IMR-90 (cell line): ENCODE measurements around the gene OR6S1. TPM values are rescaled to one million over a fixed set of nuclear protein-coding genes. Genes with fewer than 3 reads are reported as not detected.

Experiments used
- ATAC-seq: fragments of 200-7000 bp; cut with Tn5 transposase; 2 replicates; pipeline ENCODE4 v1.9.1; 2020; ENCODE audit warnings: low read depth, mild to moderate bottlenecking, moderate library complexity
- BruUV-seq: library from RNA; stranded (reverse); fragments of 400-500 nt; replicated peaks from 2 replicates; lab custom pipeline; 2021; lab: Mats Ljungman, UMichigan
- CTCF ChIA-PET: fragments of 300-600 bp; formaldehyde crosslinking; extraction: SDS; loops from one replicate; lab custom pipeline; 2021; ENCODE audit warnings: antibody characterized with exemption; lab: Yijun Ruan, JAX
- POLR2A ChIA-PET: fragments of 300-600 bp; sonication (Branson Sonifier 250); formaldehyde crosslinking; loops from one replicate; lab custom pipeline; 2022; ENCODE audit warnings: antibody characterized with exemption; ENCODE audit not compliant: unreplicated experiment; lab: Charles Lee
- DNase-seq: peaks from one replicate; pipeline ENCODE4 v3.0.0; 2013
- H2AFZ ChIP-seq: replicated peaks from 2 replicates; pipeline ENCODE3; 2013; ENCODE audit warnings: low read length, mild to moderate bottlenecking; ENCODE audit not compliant: poor library complexity
- H2AK5ac ChIP-seq: 2 replicates; pipeline ENCODE4 v1.6.1; 2013; ENCODE audit warnings: low read depth, low read length, inconsistent platforms
- H2AK9ac ChIP-seq: replicated peaks from 2 replicates; pipeline ENCODE3; 2013; ENCODE audit warnings: mild to moderate bottlenecking, low read depth, low read length, moderate library complexity; ENCODE audit not compliant: poor library complexity
- H2BK120ac ChIP-seq: 2 replicates; pipeline ENCODE4 v1.6.1; 2013; ENCODE audit warnings: low read depth, low read length, inconsistent platforms
- H2BK15ac ChIP-seq: 3 replicates; pipeline ENCODE4 v1.6.1; 2013; ENCODE audit warnings: low read depth, low read length, inconsistent platforms
- H2BK20ac ChIP-seq: 2 replicates; pipeline ENCODE4 v1.6.1; 2013; ENCODE audit warnings: low read depth, mild to moderate bottlenecking, inconsistent platforms, low read length, moderate library complexity
- H2BK5ac ChIP-seq: 2 replicates; pipeline ENCODE4 v1.6.1; 2013; ENCODE audit warnings: mild to moderate bottlenecking, low read depth, low read length, inconsistent platforms; ENCODE audit not compliant: poor library complexity, severe bottlenecking
- H3K14ac ChIP-seq: replicated peaks from 2 replicates; pipeline ENCODE4 v1.6.1; 2013; ENCODE audit warnings: low read depth, low read length, inconsistent platforms
- H3K18ac ChIP-seq: 2 replicates; pipeline ENCODE4 v1.6.1; 2013; ENCODE audit warnings: low read depth, low read length, control low read depth
- H3K23ac ChIP-seq: 2 replicates; pipeline ENCODE4 v1.6.1; 2013; ENCODE audit warnings: low read depth, low read length, inconsistent platforms
- H3K27ac ChIP-seq: 2 replicates; pipeline ENCODE4 v1.5.1; 2013; ENCODE audit warnings: mild to moderate bottlenecking, control low read depth, low read length; ENCODE audit not compliant: insufficient read depth
- H3K27me3 ChIP-seq: 2 replicates; pipeline ENCODE4 v1.6.1; 2013; ENCODE audit warnings: low read length; ENCODE audit not compliant: control insufficient read depth, insufficient read depth
- H3K36me3 ChIP-seq: 2 replicates; pipeline ENCODE4 v1.6.1; 2013; ENCODE audit warnings: low read length, mixed read lengths; ENCODE audit not compliant: control insufficient read depth, insufficient read depth
- H3K4ac ChIP-seq: 2 replicates; pipeline ENCODE4 v1.6.1; 2013; ENCODE audit warnings: low read depth, low read length, inconsistent platforms
- H3K4me1 ChIP-seq: 2 replicates; pipeline ENCODE4 v1.6.1; 2013; ENCODE audit warnings: low read length, mixed read lengths; ENCODE audit not compliant: control insufficient read depth, insufficient read depth
- H3K4me2 ChIP-seq: 2 replicates; pipeline ENCODE4 v1.6.1; 2013; ENCODE audit warnings: low read depth, mild to moderate bottlenecking, control low read depth, low read length, moderate library complexity
- H3K4me3 ChIP-seq: 2 replicates; pipeline ENCODE4 v1.5.1; 2013; ENCODE audit warnings: low read depth, mild to moderate bottlenecking, control low read depth, low read length, moderate library complexity; ENCODE audit not compliant: insufficient read depth
- H3K56ac ChIP-seq: 2 replicates; pipeline ENCODE4 v1.6.1; 2013; ENCODE audit warnings: low read length, inconsistent platforms; ENCODE audit not compliant: insufficient read depth; ENCODE audit errors: extremely low read depth
- H3K79me1 ChIP-seq, 2 experiments: 2 replicates each; pipeline ENCODE4 v1.6.1; 2013; ENCODE audit warnings: low read length in 2 of 2, inconsistent platforms in 1 of 2, low read depth in 1 of 2
- H3K9ac ChIP-seq: 2 replicates; pipeline ENCODE4 v1.6.1; 2013; ENCODE audit warnings: low read depth, low read length, control low read depth
- H3K9me1 ChIP-seq: 2 replicates; pipeline ENCODE4 v1.6.1; 2013; ENCODE audit warnings: low read length, inconsistent platforms; ENCODE audit not compliant: insufficient read depth
- H3K9me3 ChIP-seq: 2 replicates; pipeline ENCODE4 v1.6.1; 2013; ENCODE audit warnings: low read length; ENCODE audit not compliant: control insufficient read depth, insufficient read depth
- H4K20me1 ChIP-seq: 2 replicates; pipeline ENCODE4 v1.6.1; 2013; ENCODE audit warnings: low read length, inconsistent platforms; ENCODE audit not compliant: insufficient read depth
- H4K5ac ChIP-seq: 2 replicates; pipeline ENCODE4 v1.6.1; 2013; ENCODE audit warnings: mild to moderate bottlenecking, low read depth, low read length, control low read depth
- H4K8ac ChIP-seq, 2 experiments: 2 replicates each; pipeline ENCODE4 v1.6.1; 2013; ENCODE audit warnings: low read depth in 2 of 2, low read length in 2 of 2, control low read depth in 1 of 2, inconsistent platforms in 1 of 2
- H4K91ac ChIP-seq: 2 replicates; pipeline ENCODE4 v1.6.1; 2013; ENCODE audit warnings: low read depth, low read length, inconsistent platforms; ENCODE audit not compliant: insufficient read depth
- BHLHE40 ChIP-seq: fragments of 150-350 bp; IDR thresholded peaks from 2 replicates; pipeline ENCODE4 v1.6.1; 2016; ENCODE audit warnings: mild to moderate bottlenecking, low read depth, low read length
- CEBPB ChIP-seq: IDR thresholded peaks from 2 replicates; pipeline ENCODE4 v1.6.1; 2012; ENCODE audit warnings: low read depth, low read length, improper control_type of control experiment
- FOS ChIP-seq: fragments of 150-350 bp; IDR thresholded peaks from 2 replicates; pipeline ENCODE4 v1.6.1; 2016; ENCODE audit warnings: low read depth, low read length
- MAFK ChIP-seq: IDR thresholded peaks from 2 replicates; pipeline ENCODE4 v1.6.1; 2012; ENCODE audit warnings: low read depth, low read length, improper control_type of control experiment
- MAZ ChIP-seq: IDR thresholded peaks from 2 replicates; pipeline ENCODE4 v1.6.1; 2012; ENCODE audit warnings: low read depth, mild to moderate bottlenecking, low read length, improper control_type of control experiment, moderate library complexity, borderline replicate concordance
- NFE2L2 ChIP-seq: fragments of 150-350 bp; IDR thresholded peaks from 2 replicates; pipeline ENCODE4 v1.6.1; 2016; ENCODE audit warnings: low read depth, mild to moderate bottlenecking, low read length
- RCOR1 ChIP-seq: IDR thresholded peaks from 2 replicates; pipeline ENCODE4 v1.6.1; 2012; ENCODE audit warnings: mild to moderate bottlenecking, low read length, improper control_type of control experiment; ENCODE audit not compliant: insufficient replicate concordance
- WGBS, 2 experiments: methylation state at CpG; one replicate each; pipeline versions ENCODE4 v1.1.5 to v1.1.7; 2013; ENCODE audit warnings: missing lambda C conversion rate in 2 of 2; ENCODE audit not compliant: insufficient read length in 1 of 2; ENCODE audit errors: extremely low coverage in 2 of 2; 5-methylcytosine and 5-hydroxymethylcytosine counted together
- dilution Hi-C: fragments of 300-500 bp; cut with HindIII; formaldehyde crosslinking; loops from one replicate; pipeline ENCODE4 v1.14.3; 2018; ENCODE audit warnings: low sequenced_read_pairs; ENCODE audit not compliant: unreplicated experiment
- in situ Hi-C: fragments of 300-500 bp; cut with MboI; formaldehyde crosslinking; loops from 3 replicates; pipeline ENCODE4 v1.14.3; 2019; ENCODE audit warnings: low sequenced_read_pairs, inconsistent platforms, mixed read lengths
- intact Hi-C: fragments of 100-400 bp; cut with micrococcal nuclease; formaldehyde crosslinking; loops from 2 replicates; pipeline ENCODE4 v1.10.0; 2022
- polyA plus RNA-seq, 3 experiments: library from polyadenylated mRNA; depleted of rRNA; stranded (reverse); fragments of >200 nt; gene quantifications; 2 replicates each; pipeline ENCODE4 v1.2.3, GENCODE V29; 2012; ENCODE audit warnings: low replicate concordance in 1 of 3
- total RNA-seq: library from RNA; depleted of rRNA; stranded (reverse); fragments of >200 nt; gene quantifications from 2 replicates; pipeline ENCODE4 v1.2.3, GENCODE V29; 2012

The OR6S1 gene
- total and polyA plus RNA-seq, 2 of the 4 experiments (the other 2 are of a cell fraction), result not detected

DNA sequence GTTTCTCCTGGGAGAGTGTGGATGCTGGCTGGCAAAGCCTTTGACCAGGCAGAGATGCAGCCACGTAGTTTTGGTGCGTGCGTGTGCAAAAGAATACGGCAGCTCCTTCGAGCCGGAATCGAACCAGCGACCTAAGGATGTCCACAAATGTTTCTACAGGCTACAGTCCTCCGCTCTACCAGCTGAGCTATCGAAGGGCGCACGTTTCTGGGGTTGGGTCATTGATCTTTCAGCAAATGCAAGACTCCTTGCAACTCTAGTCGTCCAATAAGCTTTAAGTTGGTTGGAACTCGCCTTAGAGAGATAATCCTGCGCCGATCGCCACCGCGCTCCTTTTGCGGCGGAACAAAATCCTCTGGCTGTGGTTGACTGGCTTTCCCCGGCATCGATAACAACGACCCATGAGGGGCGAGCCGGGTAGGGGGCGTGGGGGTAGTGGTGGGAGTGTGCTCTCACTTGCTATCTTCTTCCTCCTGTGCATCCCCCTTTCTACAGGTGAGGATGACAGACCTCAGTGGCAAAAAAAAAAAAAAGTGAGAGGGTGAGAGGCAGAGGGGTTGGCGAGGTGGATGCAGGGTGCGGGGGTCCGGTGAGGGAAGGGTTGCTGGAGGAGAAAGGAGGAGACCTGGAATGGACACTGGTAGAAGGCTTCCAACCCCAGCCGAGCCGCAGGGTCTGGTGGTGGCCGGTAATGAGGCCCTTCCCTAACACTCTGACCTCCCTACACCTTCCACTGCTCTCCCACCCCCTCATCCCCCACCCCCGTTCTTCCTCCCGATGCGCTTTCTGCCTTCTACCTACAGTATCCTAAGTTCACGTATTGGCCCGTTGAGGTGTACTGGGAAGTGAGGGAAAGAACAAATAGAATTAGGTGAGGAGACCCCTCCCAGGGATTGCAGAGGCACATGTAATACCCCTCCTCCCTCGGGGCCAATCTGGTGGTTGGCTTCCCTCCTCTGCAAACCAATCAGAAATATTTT lies 11.8 kb upstream of the OR6S1 start:
- no peak overlapping the region for H2BK5ac ChIP-seq
- CTCF ChIA-PET, result no interaction called here
- no peak overlapping the region for H3K23ac ChIP-seq
- no peak overlapping the region for H2BK15ac ChIP-seq
- no peak overlapping the region for H2BK120ac ChIP-seq
- in situ Hi-C loops, result no loop called here
- H3K56ac ChIP-seq, result no peak overlapping the region
- dilution Hi-C loops, result loop anchor here (25.0 kb wide), 1 partner anchor 116 kb away; no protein-coding TSS in a partner anchor
- WGBS, 2 experiments, result 0% methylated on average over 1 of the region's 39 CpGs; no CpG with 5 or more reads in 1 of the 2 experiments
- POLR2A ChIA-PET, result no interaction called here
- no peaks in the 10 kb centered on the region for H3K36me3 ChIP-seq
- TF ChIP-seq MAFK, result no peak
- TF ChIP-seq FOS, result 0 out of 2 replicates have a peak, but pooled peaks have one; percentile 29
- TF ChIP-seq NFE2L2, result no peak
- TF ChIP-seq BHLHE40, result peak; percentile 83
- no peak for TF ChIP-seq RCOR1
- no peak for TF ChIP-seq CEBPB
- no peak for TF ChIP-seq MAZ
- no peak overlapping the region for H3K4ac ChIP-seq
- no peak overlapping the region for H4K5ac ChIP-seq
- ATAC-seq, result peak; percentile 94
- no peak overlapping the region for H2BK20ac ChIP-seq
- no peak overlapping the region for H3K4me2 ChIP-seq
- H4K8ac ChIP-seq, result no peak overlapping the region
- no peak overlapping the region for H2AFZ ChIP-seq
- no peaks in the 10 kb centered on the region for H3K4me1 ChIP-seq
- no peaks in the 10 kb centered on the region for H4K20me1 ChIP-seq
- no peak overlapping the region for H3K14ac ChIP-seq
- BruUV-seq, result no TSS peak
- no peak overlapping the region for H3K4me3 ChIP-seq
- H3K9me1 ChIP-seq, result no peaks in the 10 kb centered on the region
- no peak overlapping the region for H4K91ac ChIP-seq
- H3K9ac ChIP-seq, result no peak overlapping the region
- no peaks in the 10 kb centered on the region for H3K79me1 ChIP-seq
- DNase-seq, result peak; percentile 67
- no peak overlapping the region for H3K27ac ChIP-seq
- no peaks in the 10 kb centered on the region; the same call in 1 of the 2 replicates for H3K9me3 ChIP-seq
- peaks cover 22% of the 10 kb centered on the region for H3K27me3 ChIP-seq
- H3K18ac ChIP-seq, result no peak overlapping the region
- no peak overlapping the region for H2AK9ac ChIP-seq
- H2AK5ac ChIP-seq, result no peak overlapping the region
- intact Hi-C loops, result no loop called here
